ENCODE measurements around the gene KITLG.

Gene KITLG

GRCh38 chr12:88450136-88450535 lies 130.1 kb downstream of the KITLG start:
- no peak for DNase-seq (ENCODE audit: low read depth)
- TF ChIP-seq CTCF (IDR thresholded peaks at IDR 0.05; ENCODE audit: control insufficient read depth, extremely low read depth, insufficient read depth): no peak
- H3K4me3 ChIP-seq (ENCODE audit: low read depth, low read length): no peak overlapping the region

GRCh38 chr12:88448337-88448915 lies 131.8 kb downstream of the KITLG start:
- TF ChIP-seq CTCF (IDR thresholded peaks at IDR 0.05; ENCODE audit: control insufficient read depth, extremely low read depth, insufficient read depth): no peak
- no peak overlapping the region for H3K4me3 ChIP-seq (ENCODE audit: low read depth, low read length)
- DNase-seq (ENCODE audit: low read depth): no peak

GRCh38 chr12:88445705-88446394 lies 134.4 kb downstream of the KITLG start:
- DNase-seq (ENCODE audit: low read depth): no peak
- TF ChIP-seq CTCF (IDR thresholded peaks at IDR 0.05; ENCODE audit: control insufficient read depth, extremely low read depth, insufficient read depth): no peak
- H3K4me3 ChIP-seq (ENCODE audit: low read depth, low read length): no peak overlapping the region

GRCh38 chr12:88444481-88444880 lies 135.8 kb downstream of the KITLG start:
- no peak overlapping the region for H3K4me3 ChIP-seq (ENCODE audit: low read depth, low read length)
- no peak for DNase-seq (ENCODE audit: low read depth)
- TF ChIP-seq CTCF (IDR thresholded peaks at IDR 0.05; ENCODE audit: control insufficient read depth, extremely low read depth, insufficient read depth): no peak

Data from LNCaP clone FGC (cell line).